HL-60 (cell line): Measurements from ENCODE around the gene ZP2.

Experiments used
- CTCF ChIP-seq: IDR thresholded peaks from one replicate; pipeline ENCODE4 v1.5.1; 2011; ENCODE audit warnings: low read length, control low read depth, inconsistent platforms; ENCODE audit not compliant: insufficient read depth
- GABPA ChIP-seq: IDR thresholded peaks from 2 replicates; pipeline ENCODE4 v1.6.1; 2012; ENCODE audit warnings: low read depth
- POLR2AphosphoS5 ChIP-seq: IDR thresholded peaks from 2 replicates; pipeline ENCODE4 v1.6.1; 2012; ENCODE audit warnings: low read depth
- REST ChIP-seq: IDR thresholded peaks from 2 replicates; pipeline ENCODE4 v1.6.1; 2012; ENCODE audit warnings: low read depth; ENCODE audit not compliant: insufficient replicate concordance

- TF ChIP-seq CTCF (no peak), POLR2AphosphoS5 (no peak), REST (no peak), GABPA (no peak)
These were observed 36.0 kb downstream of the ZP2 start for GRCh38 chr16:21175397-21175796.
